Erythroblast (primary cell): ENCODE results near the gene CES3.
A peak's percentile ranks its signal among the peaks of the same experiment; 100 is the strongest.

Source experiments
- DNase-seq, 2 experiments: peaks; one replicate each; lab custom pipeline; 2025; lab: John Stamatoyannopoulos, UW
- GATA1 ChIP-seq: IDR thresholded peaks from 2 replicates; pipeline ENCODE4 v1.6.1; 2011; ENCODE audit warnings: low read depth, mild to moderate bottlenecking, control low read depth, low read length, moderate library complexity
- POLR2A ChIP-seq: IDR thresholded peaks from 2 replicates; pipeline ENCODE4 v1.6.1; 2011; ENCODE audit warnings: mild to moderate bottlenecking, low read length

The CES3 gene

GRCh38 chr16:66961065-66961744 is at the start of gene CES3:
Gene CES3 (plus strand): TSS chr16:66961266. CDS start chr16:66961308, 42 bp downstream.
- peak; percentile 68 to 75 for DNase-seq
- TF ChIP-seq GATA1 (no peak), POLR2A (no peak)

GRCh38 chr16:66911801-66912200 is 49.3 kb upstream of the CES3 start:
- TF ChIP-seq POLR2A (no peak), GATA1 (no peak)
- DNase-seq = no peak

- no peak for DNase-seq
- TF ChIP-seq POLR2A = no peak
- TF ChIP-seq GATA1 = no peak
Measured at GRCh38 chr16:66913081-66913480, 48.0 kb upstream of the CES3 start.

GRCh38 chr16:66913711-66914110 is 47.4 kb upstream of the CES3 start:
- no peak for TF ChIP-seq POLR2A
- no peak for TF ChIP-seq GATA1
- no peak for DNase-seq

- DNase-seq = no peak
- TF ChIP-seq POLR2A = no peak
- TF ChIP-seq GATA1 = no peak
Measured at GRCh38 chr16:66914541-66914940, 46.5 kb upstream of the CES3 start.

- no peak for TF ChIP-seq GATA1
- TF ChIP-seq POLR2A = no peak
- DNase-seq = no peak
Measured at GRCh38 chr16:66915041-66915440, 46.0 kb upstream of the CES3 start.

GRCh38 chr16:66916518-66916917 is 44.5 kb upstream of the CES3 start:
- no peak for DNase-seq
- no peak for TF ChIP-seq POLR2A
- no peak for TF ChIP-seq GATA1

- TF ChIP-seq POLR2A (no peak), GATA1 (no peak)
- DNase-seq = no peak
Measured at GRCh38 chr16:66917741-66918140, 43.3 kb upstream of the CES3 start.

- DNase-seq = no peak
- no peak for TF ChIP-seq POLR2A
- TF ChIP-seq GATA1 = no peak
Measured at GRCh38 chr16:66918355-66918754, 42.7 kb upstream of the CES3 start.

GRCh38 chr16:66918803-66919568 is 42.1 kb upstream of the CES3 start, which contains the start of gene CDH16:
Gene CDH16 (minus strand): TSS chr16:66918885. CDS start chr16:66918065, 820 bp downstream.
- DNase-seq = no peak
- TF ChIP-seq GATA1 (no peak), POLR2A (no peak)

- TF ChIP-seq GATA1 = no peak
- no peak for TF ChIP-seq POLR2A
- no peak for DNase-seq
Measured at GRCh38 chr16:66919569-66920298, 41.3 kb upstream of the CES3 start.

- no peak for TF ChIP-seq GATA1
- no peak for TF ChIP-seq POLR2A
- no peak for DNase-seq
Measured at GRCh38 chr16:66920299-66920590, 40.8 kb upstream of the CES3 start.

GRCh38 chr16:66920924-66921680 is 40.0 kb upstream of the CES3 start:
- no peak for DNase-seq
- no peak for TF ChIP-seq POLR2A
- TF ChIP-seq GATA1 = no peak
